Esophagus (tissue), 2 donors: Measurements from ENCODE around the gene CCNF. TPM values are rescaled to one million over a fixed set of nuclear protein-coding genes. Genes with fewer than 3 reads are reported as not detected.

ENCODE experiments used
- H3K27ac ChIP-seq, 2 donors: one replicate each; pipeline ENCODE4 v1.5.1; 2013; ENCODE audit warnings: low read depth in 2 of 2, mild to moderate bottlenecking in 2 of 2, inconsistent platforms in 1 of 2, low read length in 1 of 2, moderate library complexity in 1 of 2
- H3K27me3 ChIP-seq, 2 donors: one replicate each; pipeline ENCODE4 v1.6.1; 2013; ENCODE audit warnings: low read length in 2 of 2, control low read depth in 1 of 2, mild to moderate bottlenecking in 1 of 2; ENCODE audit not compliant: insufficient read depth in 2 of 2, control insufficient read depth in 1 of 2
- H3K36me3 ChIP-seq, 2 donors: one replicate each; pipeline ENCODE4 v1.6.1; 2013; ENCODE audit warnings: low read length in 1 of 2; ENCODE audit not compliant: control insufficient read depth in 2 of 2, insufficient read depth in 2 of 2
- H3K4me1 ChIP-seq, 2 donors: one replicate each; pipeline ENCODE4 v1.6.1; 2013; ENCODE audit warnings: low read length in 1 of 2; ENCODE audit not compliant: control insufficient read depth in 2 of 2, insufficient read depth in 2 of 2
- H3K4me3 ChIP-seq, 2 donors: one replicate each; pipeline ENCODE4 v1.5.1; 2013; ENCODE audit warnings: low read length in 2 of 2, mild to moderate bottlenecking in 2 of 2, low read depth in 1 of 2, moderate library complexity in 1 of 2
- H3K9me3 ChIP-seq, 2 donors: one replicate each; pipeline ENCODE4 v1.6.1; 2013; ENCODE audit warnings: mild to moderate bottlenecking in 2 of 2, low read depth in 1 of 2, low read length in 1 of 2, moderate library complexity in 1 of 2; ENCODE audit not compliant: control insufficient read depth in 2 of 2, insufficient read depth in 1 of 2
- WGBS, 2 donors: extraction: QIAGEN DNeasy Blood & Tissue Kit; methylation state at CpG; one replicate each; pipeline ENCODE4 v1.1.7; 2013; 5-methylcytosine and 5-hydroxymethylcytosine counted together
- polyA plus RNA-seq, 2 donors: library from polyadenylated mRNA; stranded (reverse); fragments of 200-250 nt; gene quantifications; one replicate each; pipeline ENCODE4 v1.2.3, GENCODE V29; 2013
- donor health status: healthy with polysubstance abuse.
- donor health status: Bipolar disorder and iron deficiency.

Gene CCNF
- polyA plus RNA-seq, 2 donors, result 4.2 to 4.6 TPM

GRCh38 chr16:2462031-2462866 lies 33.0 kb downstream of the CCNF start:
- Histone ChIP-seq H3K4me3 (no peak overlapping the region), H3K36me3 (peaks cover 0 to 2% of the 10 kb centered on the region in 2 donors), H3K27ac (no peak overlapping the region), H3K9me3 (no peaks in the 10 kb centered on the region), H3K4me1 (peaks cover 7% of the 10 kb centered on the region in 2 donors), H3K27me3 (no peaks in the 10 kb centered on the region)
- 91 to 96% methylated on average over 23 of the region's 23 CpGs for WGBS, 2 donors

GRCh38 chr16:2464333-2464732 lies 35.1 kb downstream of the CCNF start:
- Histone ChIP-seq H3K36me3 (no peaks in the 10 kb centered on the region), H3K27ac (no peak overlapping the region), H3K9me3 (no peaks in the 10 kb centered on the region), H3K4me3 (no peak overlapping the region), H3K27me3 (no peaks in the 10 kb centered on the region), H3K4me1 (peaks cover 13 to 16% of the 10 kb centered on the region in 2 donors)
- WGBS, 2 donors, result 76 to 87% methylated on average over 12 of the region's 12 CpGs

- 86% methylated on average over 12 of the region's 12 CpGs for WGBS, 2 donors
Observed at GRCh38 chr16:2465653-2466415, 36.6 kb downstream of the CCNF start.

GRCh38 chr16:2466667-2467527 lies 37.6 kb downstream of the CCNF start:
- Histone ChIP-seq H3K4me1 (peaks cover 10 to 17% of the 10 kb centered on the region in 2 donors), H3K36me3 (no peaks in the 10 kb centered on the region), H3K9me3 (no peaks in the 10 kb centered on the region), H3K4me3 (no peak overlapping the region), H3K27ac (no peak overlapping the region), H3K27me3 (peaks cover 0 to 3% of the 10 kb centered on the region in 2 donors)
- 72 to 74% methylated on average over 29 of the region's 29 CpGs for WGBS, 2 donors

More at GRCh38 chr16:2465653-2466415, 36.6 kb downstream of the CCNF start:
- no peaks in the 10 kb centered on the region for H3K36me3 ChIP-seq
- peaks cover 6 to 11% of the 10 kb centered on the region in 2 donors for H3K4me1 ChIP-seq
- no peak overlapping the region for H3K4me3 ChIP-seq
- no peaks in the 10 kb centered on the region for H3K27me3 ChIP-seq
- no peak overlapping the region for H3K27ac ChIP-seq
- H3K9me3 ChIP-seq, result no peaks in the 10 kb centered on the region

GRCh38 chr16:2467528-2468232 lies 38.4 kb downstream of the CCNF start:
- H3K9me3 ChIP-seq, result no peaks in the 10 kb centered on the region
- no peak overlapping the region for H3K27ac ChIP-seq
- H3K36me3 ChIP-seq, result no peaks in the 10 kb centered on the region
- H3K4me1 ChIP-seq, result peaks cover 10 to 22% of the 10 kb centered on the region in 2 donors
- peaks cover 0 to 4% of the 10 kb centered on the region in 2 donors for H3K27me3 ChIP-seq
- peak overlapping the region; percentile 33 to 51 for H3K4me3 ChIP-seq
- 1% methylated on average over 66 to 80 of the region's 80 CpGs for WGBS, 2 donors

- Histone ChIP-seq H3K27ac (no peak overlapping the region), H3K4me1 (peaks cover 10 to 23% of the 10 kb centered on the region in 2 donors), H3K4me3 (peak overlapping the region; percentile 33 to 51), H3K36me3 (no peaks in the 10 kb centered on the region), H3K9me3 (no peaks in the 10 kb centered on the region), H3K27me3 (peaks cover 0 to 4% of the 10 kb centered on the region in 2 donors)
- WGBS, 2 donors, result 1% methylated on average over 35 to 38 of the region's 38 CpGs
Observed at GRCh38 chr16:2468233-2468724, 39.0 kb downstream of the CCNF start.

- Histone ChIP-seq H3K9me3 (no peaks in the 10 kb centered on the region), H3K4me1 (peaks cover 10 to 27% of the 10 kb centered on the region in 2 donors), H3K4me3 (peak overlapping the region in 1 of 2 donors; percentile 33), H3K27ac (no peak overlapping the region), H3K27me3 (peaks cover 0 to 4% of the 10 kb centered on the region in 2 donors), H3K36me3 (no peaks in the 10 kb centered on the region)
- WGBS, 2 donors, result 15 to 21% methylated on average over 13 to 14 of the region's 14 CpGs
Observed at GRCh38 chr16:2468725-2469398, 39.6 kb downstream of the CCNF start.

GRCh38 chr16:2469399-2470233 lies 40.4 kb downstream of the CCNF start:
- Histone ChIP-seq H3K4me3 (no peak overlapping the region), H3K4me1 (peaks cover 10 to 30% of the 10 kb centered on the region in 2 donors), H3K9me3 (no peaks in the 10 kb centered on the region), H3K36me3 (no peaks in the 10 kb centered on the region), H3K27ac (no peak overlapping the region), H3K27me3 (peaks cover 0 to 4% of the 10 kb centered on the region in 2 donors)
- WGBS, 2 donors, result 53 to 60% methylated on average over 16 of the region's 16 CpGs
